Measurements from ENCODE around the gene ARHGDIG. TPM values are rescaled to one million over a fixed set of nuclear protein-coding genes. Genes with fewer than 3 reads are reported as not detected.
"Not testable (repeated sequence)": the region's sequence is repeated elsewhere in the genome, so short reads cannot be mapped to it uniquely, and the experiment has no call there.

ARHGDIG gene
- total and polyA plus RNA-seq, 2 of the 4 experiments (the other 2 are of a cell fraction): 0.24 to 0.36 TPM

GRCh38 chr16:331181-331814, 50.9 kb downstream of the ARHGDIG start:
- H3K18ac ChIP-seq (ENCODE audit: low read depth, low read length); H4K91ac ChIP-seq (ENCODE audit: insufficient read depth, low read depth, low read length); in situ Hi-C loops (cut with MboI; ENCODE audit: low sequenced_read_pairs); H3K9ac ChIP-seq (ENCODE audit: low read depth, low read length); H2BK20ac ChIP-seq (ENCODE audit: low read depth, low read length); H3K27ac ChIP-seq (ENCODE audit: insufficient read depth, low read length); H2AK5ac ChIP-seq (ENCODE audit: low read depth, low read length); dilution Hi-C loops (cut with HindIII; ENCODE audit: low sequenced_read_pairs, unreplicated experiment); H2BK120ac ChIP-seq (ENCODE audit: low read depth, low read length); BruUV-seq (replicated peaks); H3K4ac ChIP-seq (ENCODE audit: low read depth, low read length); H2BK15ac ChIP-seq (ENCODE audit: low read depth, low read length); H2AFZ ChIP-seq (replicated peaks; ENCODE audit: low read length, poor library complexity); H3K36me3 ChIP-seq (ENCODE audit: control insufficient read depth, insufficient read depth, low read length); H2BK5ac ChIP-seq (ENCODE audit: low read depth, low read length, poor library complexity, severe bottlenecking); CTCF ChIA-PET; H2AK9ac ChIP-seq (replicated peaks; ENCODE audit: low read depth, low read length, poor library complexity); H3K4me3 ChIP-seq (ENCODE audit: insufficient read depth, low read depth, low read length); H3K56ac ChIP-seq (ENCODE audit: extremely low read depth, insufficient read depth, low read length); H3K27me3 ChIP-seq (ENCODE audit: control insufficient read depth, insufficient read depth, low read length); H4K8ac ChIP-seq (ENCODE audit: low read depth in 2 of 2, low read length in 2 of 2); H4K5ac ChIP-seq (ENCODE audit: low read depth, low read length); H3K14ac ChIP-seq (replicated peaks; ENCODE audit: low read depth, low read length); H3K9me3 ChIP-seq (ENCODE audit: control insufficient read depth, insufficient read depth, low read length); H3K23ac ChIP-seq (ENCODE audit: low read depth, low read length): not testable (repeated sequence)
- H3K4me1 ChIP-seq (ENCODE audit: control insufficient read depth, insufficient read depth, low read length): peaks cover 22% of the 10 kb centered on the region
- H4K20me1 ChIP-seq (ENCODE audit: insufficient read depth, low read length): peaks cover 71% of the 10 kb centered on the region
- peak overlapping the region; percentile 14 for H3K4me2 ChIP-seq (ENCODE audit: low read depth, low read length)
- peaks cover 33 to 76% of the 10 kb centered on the region in 2 experiments for H3K79me1 ChIP-seq (ENCODE audit: low read depth in 1 of 2, low read length in 2 of 2)
- DNase-seq (peak; percentile 44), ATAC-seq (ENCODE audit: low read depth) (peak; percentile 57)
- no CpG with 5 or more reads among the region's 6 CpGs for WGBS, 2 experiments (ENCODE audit: extremely low coverage in 2 of 2, insufficient read length in 1 of 2)
- POLR2A ChIA-PET (ENCODE audit: unreplicated experiment): interaction anchor here (0.5 kb wide), 1 partner anchor 21 kb away, joined by 4 read pairs; the partner anchor contains the start of gene AXIN1
- intact Hi-C loops (cut with micrococcal nuclease): loop anchor here (5.0 kb wide), 1 partner anchor 89 kb away; no protein-coding TSS in a partner anchor
- peaks cover 34% of the 10 kb centered on the region for H3K9me1 ChIP-seq (ENCODE audit: insufficient read depth, low read length)

Other genes starting within 250 kb of the ARHGDIG start
- 9.0 and 10.6 TPM in 2 replicates for gene POLR3K, start 227.0 kb upstream of the ARHGDIG start, total RNA-seq (2012; rRNA removed)
- gene POLR3K, start 227.0 kb upstream of the ARHGDIG start, polyA plus RNA-seq (2012; rRNA removed): 39.1 and 39.5 TPM in 2 replicates
- gene SNRNP25, start 226.8 kb upstream of the ARHGDIG start, total RNA-seq (2012; rRNA removed): 63.3 and 88.0 TPM in 2 replicates
- gene SNRNP25, start 226.8 kb upstream of the ARHGDIG start, polyA plus RNA-seq (2012; rRNA removed): 67.2 and 73.7 TPM in 2 replicates
- 11.1 and 13.8 TPM in 2 replicates for gene RHBDF1, start 208.0 kb upstream of the ARHGDIG start, total RNA-seq (2012; rRNA removed)
- 86.6 and 92.3 TPM in 2 replicates for gene RHBDF1, start 208.0 kb upstream of the ARHGDIG start, polyA plus RNA-seq (2012; rRNA removed)
- gene MPG, start 202.4 kb upstream of the ARHGDIG start, total RNA-seq (2012; rRNA removed): 66.7 and 74.2 TPM in 2 replicates
- gene MPG, start 202.4 kb upstream of the ARHGDIG start, polyA plus RNA-seq (2012; rRNA removed): 135 and 155 TPM in 2 replicates
- 3.9 and 5.7 TPM in 2 replicates for gene NPRL3, start 141.9 kb upstream of the ARHGDIG start, total RNA-seq (2012; rRNA removed)
- gene NPRL3, start 141.9 kb upstream of the ARHGDIG start, polyA plus RNA-seq (2012; rRNA removed): 42.4 and 44.0 TPM in 2 replicates
- gene HBZ, start 127.9 kb upstream of the ARHGDIG start, total RNA-seq (2012; rRNA removed): not detected in 2 replicates
- gene HBZ, start 127.9 kb upstream of the ARHGDIG start, polyA plus RNA-seq (2012; rRNA removed): not detected in 2 replicates
- gene HBM, start 114.6 kb upstream of the ARHGDIG start, total RNA-seq (2012; rRNA removed): not detected in 2 replicates
- gene HBM, start 114.6 kb upstream of the ARHGDIG start, polyA plus RNA-seq (2012; rRNA removed): not detected in 2 replicates
- not detected in 2 replicates for gene HBA2, start 107.7 kb upstream of the ARHGDIG start, total RNA-seq (2012; rRNA removed)
- not detected in 2 replicates for gene HBA2, start 107.7 kb upstream of the ARHGDIG start, polyA plus RNA-seq (2012; rRNA removed)
- not detected in 2 replicates for gene HBA1, start 103.9 kb upstream of the ARHGDIG start, total RNA-seq (2012; rRNA removed)
- gene HBA1, start 103.9 kb upstream of the ARHGDIG start, polyA plus RNA-seq (2012; rRNA removed): 0.21 TPM in 1 of 2 replicates, not detected in the other
- not detected in 2 replicates for gene HBQ1, start 100.1 kb upstream of the ARHGDIG start, total RNA-seq (2012; rRNA removed)
- gene HBQ1, start 100.1 kb upstream of the ARHGDIG start, polyA plus RNA-seq (2012; rRNA removed): 0.92 and 1.7 TPM in 2 replicates
- 21.5 and 33.3 TPM in 2 replicates for gene LUC7L, start 51.1 kb upstream of the ARHGDIG start, total RNA-seq (2012; rRNA removed)
- 52.8 and 55.6 TPM in 2 replicates for gene LUC7L, start 51.1 kb upstream of the ARHGDIG start, polyA plus RNA-seq (2012; rRNA removed)
- 27.5 and 30.3 TPM in 2 replicates for gene FAM234A, start 45.8 kb upstream of the ARHGDIG start, total RNA-seq (2012; rRNA removed)
- gene FAM234A, start 45.8 kb upstream of the ARHGDIG start, polyA plus RNA-seq (2012; rRNA removed): 60.5 and 64.2 TPM in 2 replicates
- gene RGS11, start 4.6 kb upstream of the ARHGDIG start, total RNA-seq (2012; rRNA removed): under 0.01 TPM in 2 replicates
- gene RGS11, start 4.6 kb upstream of the ARHGDIG start, polyA plus RNA-seq (2012; rRNA removed): 0.48 and 0.49 TPM in 2 replicates
- 0.28 TPM in 1 of 2 replicates, not detected in the other for gene PDIA2, start 2.6 kb downstream of the ARHGDIG start, total RNA-seq (2012; rRNA removed)
- gene PDIA2, start 2.6 kb downstream of the ARHGDIG start, polyA plus RNA-seq (2012; rRNA removed): 0.17 and 0.32 TPM in 2 replicates
- 10.9 and 11.9 TPM in 2 replicates for gene AXIN1, start 72.1 kb downstream of the ARHGDIG start, total RNA-seq (2012; rRNA removed)
- 14.2 and 15.1 TPM in 2 replicates for gene AXIN1, start 72.1 kb downstream of the ARHGDIG start, polyA plus RNA-seq (2012; rRNA removed)
- 104 and 106 TPM in 2 replicates for gene MRPL28, start 89.9 kb downstream of the ARHGDIG start, total RNA-seq (2012; rRNA removed)
- gene MRPL28, start 89.9 kb downstream of the ARHGDIG start, polyA plus RNA-seq (2012; rRNA removed): 181 and 255 TPM in 2 replicates
- gene PGAP6, start 101.4 kb downstream of the ARHGDIG start, total RNA-seq (2012; rRNA removed): 49.1 and 56.1 TPM in 2 replicates
- 124 and 125 TPM in 2 replicates for gene PGAP6, start 101.4 kb downstream of the ARHGDIG start, polyA plus RNA-seq (2012; rRNA removed)
- gene NME4, start 116.6 kb downstream of the ARHGDIG start, total RNA-seq (2012; rRNA removed): 123 and 124 TPM in 2 replicates
- gene NME4, start 116.6 kb downstream of the ARHGDIG start, polyA plus RNA-seq (2012; rRNA removed): 288 and 406 TPM in 2 replicates
- gene DECR2, start 121.3 kb downstream of the ARHGDIG start, total RNA-seq (2012; rRNA removed): 3.9 TPM in 2 replicates
- gene DECR2, start 121.3 kb downstream of the ARHGDIG start, polyA plus RNA-seq (2012; rRNA removed): 26.7 and 29.6 TPM in 2 replicates
- gene RAB11FIP3, start 145.1 kb downstream of the ARHGDIG start, total RNA-seq (2012; rRNA removed): 7.5 TPM in 2 replicates
- 19.9 and 22.5 TPM in 2 replicates for gene RAB11FIP3, start 145.1 kb downstream of the ARHGDIG start, polyA plus RNA-seq (2012; rRNA removed)
- gene CAPN15, start 247.1 kb downstream of the ARHGDIG start, total RNA-seq (2012; rRNA removed): 9.3 and 11.4 TPM in 2 replicates
- gene CAPN15, start 247.1 kb downstream of the ARHGDIG start, polyA plus RNA-seq (2012; rRNA removed): 24.3 and 36.0 TPM in 2 replicates